HG03135 (cell line): ENCODE measurements around the gene CDKN2B.

Experiments used
- ATAC-seq: cut with Tn5 transposase; IDR thresholded peaks from one replicate; pipeline ENCODE4 v1.9.1; 2021; ENCODE audit warnings: mild to moderate bottlenecking, moderate library complexity; ENCODE audit not compliant: unreplicated experiment

Gene CDKN2B

DNA sequence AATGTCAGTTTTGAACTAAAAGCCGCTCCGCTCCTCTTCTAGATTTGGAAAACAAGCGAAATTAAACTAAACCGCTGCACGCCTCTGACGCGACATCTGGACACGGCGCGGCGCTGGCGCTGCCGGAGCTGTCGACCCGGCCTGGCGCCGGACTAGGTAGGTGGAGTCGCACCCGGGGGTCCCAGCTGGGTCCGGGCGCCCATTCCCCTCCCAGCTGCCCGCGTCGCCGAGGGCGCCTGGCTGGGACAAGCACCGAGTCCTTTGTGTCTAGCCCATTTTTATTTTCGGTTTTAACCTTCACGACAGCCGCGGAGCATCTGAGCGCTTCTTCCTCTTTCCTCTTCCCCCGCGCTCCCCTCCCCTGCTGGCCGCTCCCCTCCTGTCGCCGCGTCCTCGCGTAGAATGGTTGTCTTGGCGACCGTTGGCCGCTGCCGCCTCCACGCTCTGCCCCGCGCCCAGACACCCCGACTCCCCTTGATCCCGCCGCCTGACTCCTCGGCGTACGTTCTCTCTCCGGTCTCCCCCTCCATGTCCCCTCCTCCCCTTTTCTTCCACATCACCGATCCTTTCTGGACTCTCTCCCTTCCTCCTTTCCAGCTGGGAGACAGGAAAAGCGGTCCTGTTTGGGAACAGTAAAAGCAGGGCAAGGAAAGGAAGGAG is 14.0 kb downstream of the CDKN2B start:
- ATAC-seq, result peak; percentile 87

DNA sequence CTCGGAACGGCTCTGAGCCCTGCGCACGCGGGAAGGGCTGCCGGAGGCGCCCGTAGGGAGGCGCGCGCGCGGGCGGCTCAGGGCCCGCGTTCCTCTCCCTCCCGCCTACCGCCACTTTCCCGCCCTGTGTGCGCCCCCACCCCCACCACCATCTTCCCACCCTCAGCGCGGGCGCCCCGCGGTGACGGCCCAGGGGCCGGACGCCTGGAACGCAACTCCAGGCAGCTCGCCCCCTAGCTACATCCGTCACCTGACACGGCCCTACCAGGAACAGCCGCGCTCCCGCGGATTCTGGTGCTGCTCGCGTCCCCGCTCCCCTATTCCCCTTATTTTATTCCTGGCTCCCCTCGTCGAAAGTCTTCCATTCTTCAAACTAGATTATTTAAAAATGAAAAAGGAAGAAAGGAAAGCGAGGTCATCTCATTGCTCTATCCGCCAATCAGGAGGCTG is 14.5 kb downstream of the CDKN2B start, which contains the start of gene CDKN2B-AS1:
TSS of gene CDKN2B-AS1 (plus strand) at position 236 of the 450 bp plus-strand sequence.
- ATAC-seq, result peak; percentile 39

DNA sequence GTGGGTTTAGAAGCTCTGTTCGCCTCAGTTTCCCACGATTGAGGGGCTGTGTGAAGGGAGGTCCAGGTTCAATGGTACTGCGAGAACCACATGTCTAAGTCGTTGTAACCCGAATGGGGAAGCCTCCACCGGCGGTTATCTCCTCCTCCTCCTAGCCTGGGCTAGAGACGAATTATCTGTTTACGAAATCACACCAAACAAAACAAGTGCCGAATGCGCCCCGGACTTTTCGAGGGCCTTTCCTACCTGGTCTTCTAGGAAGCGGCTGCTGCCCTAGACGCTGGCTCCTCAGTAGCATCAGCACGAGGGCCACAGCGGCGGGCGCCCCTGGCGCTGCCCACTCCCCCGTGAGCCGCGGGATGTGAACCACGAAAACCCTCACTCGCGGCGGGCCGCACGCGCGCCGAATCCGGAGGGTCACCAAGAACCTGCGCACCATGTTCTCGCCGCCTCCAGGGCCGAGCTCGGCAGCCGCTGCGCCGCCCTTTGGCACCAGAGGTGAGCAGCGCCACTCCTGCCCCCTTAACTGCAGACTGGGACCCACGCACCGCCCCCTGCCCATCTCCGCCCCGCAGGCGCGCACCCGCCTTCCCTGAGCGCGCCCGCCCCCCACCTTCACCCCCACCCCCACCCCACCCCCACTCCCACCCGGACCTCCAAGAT is 15.1 kb downstream of the CDKN2B start, which contains the start of gene CDKN2A:
TSS of gene CDKN2A (minus strand) at position 500 of the 663 bp plus-strand sequence.
- peak; percentile 29 for ATAC-seq

DNA sequence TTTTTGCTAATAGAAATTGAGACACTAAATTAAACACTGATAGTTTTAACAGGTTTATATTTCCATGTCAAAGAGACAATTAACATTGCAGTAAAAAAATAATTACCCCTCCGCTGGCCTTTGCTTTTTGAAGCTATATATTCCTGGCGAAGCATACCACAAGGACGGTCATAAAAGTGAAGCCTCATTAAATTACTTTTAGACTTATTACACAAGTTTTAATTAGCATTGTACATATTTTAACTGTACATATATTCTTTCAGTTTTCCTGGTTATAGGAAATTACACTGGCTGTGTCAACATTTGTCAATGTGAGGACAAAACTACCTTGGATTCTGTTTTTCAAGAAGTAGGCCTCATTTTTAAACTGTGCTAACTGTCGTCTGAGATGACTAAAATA is 16.1 kb downstream of the CDKN2B start:
- no peak for ATAC-seq

DNA sequence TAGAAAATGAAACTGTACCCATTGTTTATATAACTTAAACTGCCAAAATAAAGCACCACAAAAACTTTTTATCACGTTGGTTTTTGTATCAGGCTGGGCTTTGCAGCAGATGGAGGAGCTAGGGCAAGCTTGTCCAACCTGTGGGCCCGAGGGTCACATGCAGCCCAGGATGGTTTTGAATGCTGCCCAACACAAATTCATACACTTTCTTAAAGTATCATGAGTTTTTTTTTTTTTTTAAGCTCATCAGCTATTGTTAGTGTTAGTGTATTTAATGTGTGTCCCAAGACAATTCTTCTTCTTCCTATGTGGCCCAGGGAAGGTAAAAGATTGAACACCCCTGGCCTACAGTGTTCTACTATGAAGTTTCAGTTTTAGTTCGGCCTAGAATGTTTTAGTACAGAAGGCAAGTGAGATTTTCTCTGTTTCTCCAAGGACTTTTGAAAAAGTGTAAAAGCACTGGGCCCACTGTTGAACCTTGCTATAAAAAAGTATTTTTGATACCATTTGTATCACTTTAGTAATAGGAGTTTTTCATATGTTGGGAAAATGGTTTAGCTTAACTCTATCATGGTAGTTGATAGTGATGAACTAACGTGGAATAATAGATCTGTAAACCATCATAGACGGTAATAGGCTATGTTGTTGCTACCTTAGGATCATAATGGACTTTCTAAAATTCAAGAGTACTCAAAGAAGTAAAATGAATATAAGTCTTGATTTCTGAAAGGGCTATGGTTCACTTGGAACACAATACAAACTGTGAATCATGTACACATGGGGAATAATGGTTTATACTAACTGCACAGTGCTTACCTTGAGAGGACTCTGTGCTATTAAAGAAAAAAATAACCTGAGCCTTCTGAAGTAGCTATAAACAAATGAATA is 17.8 kb downstream of the CDKN2B start:
- ATAC-seq, result no peak

DNA sequence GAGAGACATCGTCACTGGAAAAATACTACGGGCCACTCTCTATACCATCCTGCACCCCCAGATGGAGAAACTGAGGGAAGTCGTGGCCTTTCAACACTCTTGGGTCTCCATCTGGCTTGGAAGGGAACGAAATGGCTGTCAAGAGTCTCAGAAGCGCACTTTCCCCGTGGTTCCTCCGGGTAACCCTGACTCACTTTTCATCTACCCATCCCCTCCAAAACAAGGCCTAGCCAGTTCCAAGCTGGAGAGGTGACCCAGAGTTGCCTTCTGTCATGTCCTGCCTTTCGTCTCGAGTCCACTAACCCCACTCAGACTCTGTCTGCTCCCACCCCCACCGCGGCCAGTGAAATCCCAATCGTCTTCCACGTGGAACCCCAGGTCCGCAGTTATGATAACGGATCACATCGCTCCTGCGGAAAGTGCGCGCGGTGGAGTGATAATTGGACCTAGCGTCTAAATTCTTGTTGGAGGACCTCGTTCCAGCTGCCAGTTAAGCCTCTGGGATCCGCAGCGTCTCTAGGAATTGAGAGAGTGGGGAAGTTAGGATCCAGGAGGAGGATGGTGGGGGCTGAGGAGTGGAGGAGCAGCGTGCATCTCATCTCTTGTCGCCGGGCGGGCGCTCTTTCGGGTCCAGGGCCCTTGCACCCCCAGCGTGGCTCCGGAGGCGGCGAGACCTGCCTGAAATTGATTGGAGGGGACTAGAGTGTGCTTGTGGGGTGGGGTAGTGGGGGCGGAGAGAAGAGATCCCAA is 19.5 kb downstream of the CDKN2B start:
- no peak for ATAC-seq

DNA sequence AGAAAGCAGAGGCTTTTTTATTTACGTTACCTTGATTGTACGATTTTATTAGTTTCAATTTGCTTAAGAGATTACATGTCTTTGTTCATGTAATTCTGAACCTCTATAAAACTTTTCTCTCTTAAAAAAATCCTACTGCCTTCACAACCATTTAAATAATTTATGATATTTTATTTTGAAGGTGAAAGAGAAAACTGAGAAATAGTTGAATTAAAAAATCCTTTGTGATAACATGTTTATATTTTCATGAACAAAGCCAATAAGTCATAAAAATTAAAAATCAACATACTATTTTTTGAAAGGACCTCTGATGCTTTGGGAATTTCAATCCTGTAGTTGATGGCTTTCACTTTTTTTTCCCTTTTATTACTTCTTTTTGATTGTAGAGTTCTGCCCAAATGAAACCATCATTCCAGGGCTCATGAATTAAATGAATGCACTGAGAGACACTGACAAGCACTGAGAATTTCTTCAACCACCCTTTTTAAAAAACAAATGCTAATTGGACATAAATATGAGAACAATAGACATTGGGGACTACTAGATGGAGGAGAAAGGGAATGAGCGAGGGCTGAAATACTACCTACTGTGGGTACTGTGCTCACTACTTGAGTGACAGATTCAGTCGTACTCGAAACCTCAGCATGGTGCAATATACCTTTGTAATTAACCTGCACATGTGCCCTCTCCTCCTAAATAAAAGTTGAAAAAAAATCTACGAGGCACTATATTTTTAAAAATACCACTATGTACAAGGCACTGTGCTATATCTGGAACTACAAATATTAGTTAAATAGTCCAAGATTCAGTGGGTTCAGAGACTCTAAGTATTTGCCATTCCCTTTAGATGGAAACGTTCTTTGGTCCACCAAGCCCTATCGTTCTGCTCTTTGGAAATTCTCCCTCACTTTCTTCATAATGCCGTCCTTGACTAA is 20.8 kb downstream of the CDKN2B start:
- no peak for ATAC-seq

DNA sequence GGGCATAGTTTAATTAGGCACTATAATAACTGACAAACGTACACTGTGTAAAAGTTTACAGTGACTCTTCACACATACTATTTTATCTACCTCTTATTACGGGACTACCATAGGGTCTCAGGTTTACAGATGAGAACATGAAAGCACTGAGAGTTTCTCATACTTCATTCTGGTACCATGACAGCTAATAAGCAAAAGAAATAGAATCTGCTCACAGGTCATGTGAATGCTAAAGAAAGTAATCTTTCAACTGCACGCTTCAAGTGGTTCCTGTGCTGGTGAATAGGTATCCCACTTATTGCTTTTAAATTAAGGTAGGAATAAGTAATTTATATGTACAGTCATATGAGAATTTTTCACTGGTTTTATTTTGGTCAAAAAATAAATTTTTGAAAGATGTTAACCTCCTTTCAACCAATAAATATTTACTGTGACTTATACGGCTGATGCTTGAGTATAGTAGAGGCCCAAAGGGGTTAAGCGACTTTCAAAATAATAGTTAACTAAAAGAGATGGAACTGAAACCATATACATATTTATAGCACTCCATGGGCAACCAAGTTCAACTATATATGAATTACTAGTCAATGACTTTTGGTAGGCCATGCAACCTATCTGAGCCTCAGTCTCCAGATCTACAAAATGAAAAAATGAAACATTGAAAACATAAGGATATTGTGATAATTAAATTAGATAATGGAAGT is 23.0 kb downstream of the CDKN2B start:
- ATAC-seq, result no peak

DNA sequence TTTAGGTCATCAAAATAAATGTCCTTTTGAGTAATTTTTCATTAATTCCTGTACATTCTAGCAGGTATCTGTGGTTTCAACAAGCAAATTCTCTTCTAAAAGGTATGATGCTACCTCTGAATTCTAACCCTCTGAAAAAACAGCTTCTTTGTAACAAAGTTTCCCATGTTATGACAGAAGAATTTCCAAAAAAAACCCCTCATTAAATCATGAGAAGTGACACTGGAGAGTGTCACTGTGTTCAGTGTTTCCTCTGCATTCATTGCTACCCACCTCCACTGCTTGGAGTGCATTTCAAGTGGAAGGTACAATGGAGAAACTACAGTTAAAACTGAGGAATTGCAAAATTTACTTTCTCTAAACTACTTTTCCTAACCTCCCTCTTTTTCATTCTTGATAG is 25.0 kb downstream of the CDKN2B start:
- no peak for ATAC-seq

DNA sequence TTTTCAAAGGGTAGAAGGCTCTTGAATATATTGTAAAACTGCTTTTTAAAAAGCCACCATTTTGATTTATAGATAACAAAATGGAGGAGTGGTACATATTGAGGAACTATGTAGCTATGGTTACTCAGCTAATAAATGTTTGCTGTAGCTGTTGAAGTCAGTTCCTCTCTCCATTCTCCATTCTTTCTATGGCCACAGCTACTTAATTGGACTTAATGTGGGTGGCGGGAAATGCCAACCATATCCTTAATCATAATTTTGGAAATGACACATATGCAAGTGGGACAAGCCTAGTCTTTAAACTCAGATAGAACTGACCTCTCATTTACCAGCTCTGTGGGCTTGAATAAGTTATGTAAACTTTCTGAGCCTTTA is 25.6 kb downstream of the CDKN2B start:
- no peak for ATAC-seq

DNA sequence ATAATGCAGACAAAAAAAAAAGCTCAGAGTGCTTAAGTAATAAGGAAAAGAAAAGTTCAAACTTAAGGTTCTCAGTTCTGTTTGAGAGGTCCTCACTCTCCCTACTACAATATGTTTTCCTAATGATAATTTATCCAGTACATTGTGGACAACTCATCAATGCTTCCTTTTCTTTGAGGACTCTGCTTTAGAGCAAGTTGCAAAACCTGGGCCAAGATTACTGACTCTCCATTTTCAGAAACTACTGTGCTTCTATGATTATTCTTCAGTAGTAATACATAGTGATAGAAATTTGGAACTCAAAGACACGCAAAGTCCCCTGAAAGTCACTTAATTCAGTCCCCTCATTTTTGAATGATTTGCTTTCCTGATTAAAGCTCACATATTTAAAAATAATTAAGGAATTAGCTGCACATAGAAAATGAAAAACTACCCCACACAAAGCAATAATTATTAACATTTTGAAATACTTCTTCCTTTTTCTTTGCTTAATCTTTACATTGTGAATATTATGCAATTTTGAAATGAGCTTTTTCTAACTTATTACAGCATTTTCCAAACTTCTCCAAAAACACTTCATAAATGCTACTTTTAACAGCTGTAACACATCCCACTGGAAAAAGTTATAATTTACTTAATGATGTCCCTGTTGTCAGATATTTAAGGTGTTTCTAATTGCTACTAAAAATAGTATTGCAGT is 26.1 kb downstream of the CDKN2B start:
- ATAC-seq, result no peak

DNA sequence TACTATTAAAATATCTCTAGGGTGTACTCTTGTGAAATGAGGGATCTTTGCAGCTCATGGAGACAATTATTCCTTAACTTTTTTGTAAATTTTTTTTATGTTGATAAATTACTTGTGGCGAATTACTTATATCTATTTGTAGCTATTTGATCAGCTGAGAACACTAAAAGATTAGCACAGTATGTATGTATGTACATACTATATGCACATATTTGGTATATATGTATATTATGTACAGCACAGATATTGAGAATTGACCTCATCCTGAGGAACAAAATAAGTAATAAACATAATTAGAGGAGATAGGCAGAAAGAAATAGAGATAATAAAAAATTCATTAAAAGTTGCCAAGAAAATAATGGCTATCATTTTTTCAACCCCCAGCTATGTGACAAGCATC is 26.7 kb downstream of the CDKN2B start:
- ATAC-seq, result no peak

DNA sequence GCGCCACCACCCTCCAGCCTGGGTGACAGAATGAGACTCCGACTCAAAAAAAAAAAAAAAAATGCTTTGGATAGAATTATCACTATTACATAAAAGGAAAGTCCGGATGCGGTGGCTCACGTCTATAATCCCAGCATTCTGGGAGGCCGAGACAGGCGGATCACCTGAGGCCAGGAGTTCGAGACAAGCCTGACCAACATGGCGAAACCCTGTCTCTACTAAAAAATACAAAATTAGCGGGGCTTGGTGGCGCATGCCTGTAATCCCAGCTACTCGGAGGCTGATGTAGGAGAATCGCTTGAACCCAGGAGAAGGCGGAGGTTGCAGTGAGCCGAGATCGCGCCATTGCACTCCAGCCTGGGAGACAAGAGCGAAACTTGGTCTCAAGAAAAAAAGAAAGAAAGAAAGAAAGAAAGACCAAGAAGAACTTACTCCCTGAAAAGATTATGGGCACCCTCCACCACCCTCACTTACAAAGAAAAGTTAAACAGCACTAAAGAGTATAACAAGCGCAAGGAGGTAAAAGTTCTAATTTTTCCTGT is 32.7 kb downstream of the CDKN2B start:
- no peak for ATAC-seq

DNA sequence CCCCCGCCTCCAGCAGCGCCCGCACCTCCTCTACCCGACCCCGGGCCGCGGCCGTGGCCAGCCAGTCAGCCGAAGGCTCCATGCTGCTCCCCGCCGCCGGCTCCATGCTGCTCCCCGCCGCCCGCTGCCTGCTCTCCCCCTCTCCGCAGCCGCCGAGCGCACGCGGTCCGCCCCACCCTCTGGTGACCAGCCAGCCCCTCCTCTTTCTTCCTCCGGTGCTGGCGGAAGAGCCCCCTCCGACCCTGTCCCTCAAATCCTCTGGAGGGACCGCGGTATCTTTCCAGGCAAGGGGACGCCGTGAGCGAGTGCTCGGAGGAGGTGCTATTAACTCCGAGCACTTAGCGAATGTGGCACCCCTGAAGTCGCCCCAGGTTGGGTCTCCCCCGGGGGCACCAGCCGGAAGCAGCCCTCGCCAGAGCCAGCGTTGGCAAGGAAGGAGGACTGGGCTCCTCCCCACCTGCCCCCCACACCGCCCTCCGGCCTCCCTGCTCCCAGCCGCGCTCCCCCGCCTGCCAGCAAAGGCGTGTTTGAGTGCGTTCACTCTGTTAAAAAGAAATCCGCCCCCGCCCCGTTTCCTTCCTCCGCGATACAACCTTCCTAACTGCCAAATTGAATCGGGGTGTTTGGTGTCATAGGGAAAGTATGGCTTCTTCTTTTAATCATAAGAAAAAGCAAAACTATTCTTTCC is 34.2 kb downstream of the CDKN2B start:
- peak; percentile 51 for ATAC-seq

DNA sequence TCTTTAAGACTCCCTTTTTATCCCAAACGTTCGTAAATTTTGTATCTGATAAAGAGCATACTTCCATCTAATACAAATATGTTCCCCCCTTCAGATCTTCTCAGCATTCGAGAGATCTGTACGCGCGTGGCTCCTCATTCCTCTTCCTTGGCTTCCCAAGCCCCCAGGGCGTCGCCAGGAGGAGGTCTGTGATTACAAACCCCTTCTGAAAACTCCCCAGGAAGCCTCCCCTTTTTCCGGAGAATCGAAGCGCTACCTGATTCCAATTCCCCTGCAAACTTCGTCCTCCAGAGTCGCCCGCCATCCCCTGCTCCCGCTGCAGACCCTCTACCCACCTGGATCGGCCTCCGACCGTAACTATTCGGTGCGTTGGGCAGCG is 34.8 kb downstream of the CDKN2B start:
- ATAC-seq, result no peak

DNA sequence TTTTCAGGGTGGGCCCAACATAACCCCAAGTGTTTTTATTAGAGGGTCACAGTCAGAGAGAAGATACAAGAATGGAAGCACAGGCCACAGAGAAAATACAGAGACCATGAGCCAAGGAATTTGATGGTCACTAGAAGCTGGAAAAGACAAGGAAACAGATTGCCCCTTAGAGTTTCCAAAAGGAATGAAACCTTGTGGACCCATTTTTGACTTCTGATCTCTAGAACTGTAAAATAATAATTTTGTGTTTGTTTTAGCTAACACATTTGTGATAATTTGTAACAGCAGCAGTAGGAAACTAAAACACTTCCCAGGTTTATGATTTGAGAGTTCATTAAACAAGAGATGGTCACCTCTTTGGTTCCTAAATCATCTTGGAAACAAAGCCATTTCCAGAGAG is 36.7 kb downstream of the CDKN2B start:
- ATAC-seq, result no peak

DNA sequence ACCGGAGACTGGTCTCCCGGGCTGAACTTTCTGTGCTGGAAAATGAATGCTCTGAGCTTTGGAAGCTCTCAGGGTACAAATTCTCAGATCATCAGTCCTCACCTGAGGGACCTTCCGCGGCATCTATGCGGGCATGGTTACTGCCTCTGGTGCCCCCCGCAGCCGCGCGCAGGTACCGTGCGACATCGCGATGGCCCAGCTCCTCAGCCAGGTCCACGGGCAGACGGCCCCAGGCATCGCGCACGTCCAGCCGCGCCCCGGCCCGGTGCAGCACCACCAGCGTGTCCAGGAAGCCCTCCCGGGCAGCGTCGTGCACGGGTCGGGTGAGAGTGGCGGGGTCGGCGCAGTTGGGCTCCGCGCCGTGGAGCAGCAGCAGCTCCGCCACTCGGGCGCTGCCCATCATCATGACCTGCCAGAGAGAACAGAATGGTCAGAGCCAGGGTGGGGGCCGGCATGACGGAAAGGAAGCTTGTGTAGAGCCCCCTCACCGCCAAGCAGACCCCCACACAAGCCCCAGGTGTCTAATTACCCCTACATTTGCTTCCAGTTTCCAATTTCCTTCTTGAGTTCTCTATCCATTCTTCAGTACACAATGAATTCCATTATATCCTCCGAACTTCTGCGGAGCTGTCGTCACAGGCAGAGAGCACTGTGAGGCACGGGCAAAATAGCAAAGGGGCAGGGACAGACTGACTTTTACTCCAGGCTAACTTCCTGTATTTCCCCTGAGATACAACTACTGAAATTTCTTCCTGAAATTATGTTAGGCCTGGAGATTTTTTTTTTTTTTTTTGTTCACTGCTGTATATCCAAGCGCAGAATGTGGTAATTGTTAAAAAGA is 38.1 kb downstream of the CDKN2B start:
- no peak for ATAC-seq
